Naive thymus-derived CD8-positive, alpha-beta T cell (primary cell): ENCODE measurements around the gene TAS2R1. TPM values are rescaled to one million over a fixed set of nuclear protein-coding genes. Genes with fewer than 3 reads are reported as not detected.
A peak's percentile ranks its signal among the peaks of the same experiment; 100 is the strongest.
"Not testable (repeated sequence)": the region's sequence is repeated elsewhere in the genome, so short reads cannot be mapped to it uniquely, and the experiment has no call there.

Experiments
- ATAC-seq, 2 donors: fragments of 150-1000 bp; cut with Tn5 transposase in 1 of 2; sonication (Bioruptor Pico), chemical (Tn5 transposase) in 1 of 2; 1 replicate in 1 of 2; 2 replicates in 1 of 2; pipeline ENCODE4 v1.10.0; 2021; ENCODE audit warnings: mild to moderate bottlenecking in 2 of 2, moderate library complexity in 2 of 2
- POLR2A ChIA-PET: fragments of 350-600 bp; sonication (Branson Sonifier 250); formaldehyde crosslinking; loops from one replicate; lab custom pipeline; 2021; ENCODE audit warnings: antibody characterized with exemption; lab: Charles Lee
- DNase-seq, 10 donors: peaks; one replicate each; pipeline versions ENCODE4 v3.0.0 to v3.0.0-alpha.2; 2020 to 2022
- H3K27ac Mint-ChIP-seq, 10 donors: one replicate each; pipeline ENCODE4 v1.8.0; 2020 to 2022; ENCODE audit warnings: mild to moderate bottlenecking in 10 of 10, mixed read lengths in 10 of 10, moderate library complexity in 4 of 10, inconsistent platforms in 1 of 10
- H3K27me3 Mint-ChIP-seq, 5 donors: one replicate each; pipeline ENCODE4 v1.8.0; 2021 to 2022; ENCODE audit warnings: mixed read lengths in 5 of 5
- H3K36me3 Mint-ChIP-seq, 3 donors: one replicate each; pipeline ENCODE4 v1.8.0; 2020 to 2022; ENCODE audit warnings: mixed read lengths in 3 of 3, mild to moderate bottlenecking in 2 of 3, inconsistent platforms in 1 of 3
- H3K4me1 Mint-ChIP-seq, 4 donors: one replicate each; pipeline ENCODE4 v1.8.0; 2021 to 2022; ENCODE audit warnings: mixed read lengths in 4 of 4
- H3K4me3 Mint-ChIP-seq, 10 donors: one replicate each; pipeline ENCODE4 v1.8.0; 2020 to 2022; ENCODE audit warnings: mild to moderate bottlenecking in 10 of 10, mixed read lengths in 10 of 10, moderate library complexity in 6 of 10, inconsistent platforms in 1 of 10
- H3K9me3 Mint-ChIP-seq, 9 donors: one replicate each; pipeline ENCODE4 v1.8.0; 2020 to 2022; ENCODE audit warnings: mixed read lengths in 9 of 9, mild to moderate bottlenecking in 3 of 9, inconsistent platforms in 1 of 9, moderate library complexity in 1 of 9
- polyA plus RNA-seq, 3 donors: library from polyadenylated mRNA; unstranded; fragments of 300-500 nt; fragmentation: Illumina TruSeq; gene quantifications; one replicate each; pipeline ENCODE4 v1.2.3, GENCODE V29; 2021
- total RNA-seq, 8 experiments: library from RNA in 2 of 8; stranded (reverse) in 2 of 8; gene quantifications; one replicate each; pipeline ENCODE4 v1.2.3 and lab custom pipeline; 2021 to 2026

TAS2R1 gene
- total and polyA plus RNA-seq, 5 experiments from 2014 or later: not detected

DNA sequence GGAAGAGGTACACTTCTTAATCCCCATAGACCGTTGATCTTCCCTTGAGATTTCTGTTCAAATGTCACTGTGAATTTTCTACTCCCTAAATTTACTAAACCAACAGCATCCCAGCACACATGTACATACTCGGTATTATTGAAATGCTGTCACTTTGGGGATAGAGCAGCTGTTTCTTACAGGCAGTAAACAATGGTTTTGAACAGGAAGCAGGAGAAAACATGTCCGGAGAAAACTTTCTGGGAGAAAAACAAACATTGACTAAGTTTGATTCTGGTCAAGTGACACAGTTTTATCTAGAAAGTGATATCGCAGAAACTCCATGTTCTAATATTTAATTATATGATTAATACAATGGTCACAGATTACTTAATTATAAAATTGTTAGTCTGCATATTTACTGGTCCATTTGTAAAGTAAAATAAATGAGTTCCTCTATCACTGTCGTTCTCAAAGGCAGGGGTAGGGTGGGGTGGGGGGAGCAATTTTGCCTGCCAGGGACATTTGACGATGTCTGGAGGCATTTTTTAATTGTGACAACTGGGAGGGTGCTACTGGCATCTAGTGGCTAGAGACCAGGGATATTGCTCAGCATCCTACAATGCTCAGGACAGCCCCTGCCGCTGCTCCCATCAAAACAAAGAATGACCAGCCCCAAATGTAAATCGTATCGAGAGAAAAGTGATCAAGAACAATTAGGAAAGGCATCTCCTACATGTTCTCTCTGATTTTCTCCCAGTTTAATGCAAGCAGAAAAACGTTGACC lies 12.2 kb downstream of the TAS2R1 start:
- H3K36me3 Mint-ChIP-seq: no peaks in the 10 kb centered on the region
- no peaks in the 10 kb centered on the region for H3K4me1 Mint-ChIP-seq
- no peak for ATAC-seq
- H3K9me3 Mint-ChIP-seq: peaks cover 0 to 32% (median 3%) of the 10 kb centered on the region in 9 donors
- no peak overlapping the region for H3K4me3 Mint-ChIP-seq
- H3K27me3 Mint-ChIP-seq: peaks cover 0 to 5% (median under 1%) of the 10 kb centered on the region in 5 donors
- H3K27ac Mint-ChIP-seq: no peak overlapping the region
- no peak for DNase-seq
- POLR2A ChIA-PET: no interaction called here

DNA sequence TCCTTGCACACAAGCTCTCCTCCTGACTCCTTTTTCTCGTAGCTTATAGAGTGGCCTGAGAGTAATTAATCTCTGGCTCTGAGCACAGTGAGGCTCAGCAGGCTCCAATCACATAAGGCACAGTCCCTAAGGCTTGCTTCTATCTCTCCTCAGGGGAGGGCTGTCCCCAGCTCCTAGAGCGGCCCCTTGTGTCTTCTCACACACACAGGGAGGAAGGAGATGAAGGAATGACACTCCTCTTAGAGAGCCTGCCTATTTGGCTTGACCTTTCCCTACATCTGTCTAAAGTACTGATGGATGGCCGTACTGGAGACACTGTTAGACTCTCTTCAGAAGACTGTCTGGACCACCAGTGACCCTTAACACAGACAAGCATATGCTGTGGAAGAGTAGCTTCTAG lies 12.9 kb downstream of the TAS2R1 start:
- H3K27ac Mint-ChIP-seq: peak overlapping the region in 1 of 10 donors; percentile 56
- H3K4me1 Mint-ChIP-seq: no peaks in the 10 kb centered on the region
- POLR2A ChIA-PET: no interaction called here
- H3K36me3 Mint-ChIP-seq: no peaks in the 10 kb centered on the region
- H3K4me3 Mint-ChIP-seq: no peak overlapping the region
- peaks cover 0 to 5% (median 0%) of the 10 kb centered on the region in 5 donors for H3K27me3 Mint-ChIP-seq
- peaks cover 0 to 36% (median 3%) of the 10 kb centered on the region in 9 donors for H3K9me3 Mint-ChIP-seq
- ATAC-seq (no peak), DNase-seq (no peak)

DNA sequence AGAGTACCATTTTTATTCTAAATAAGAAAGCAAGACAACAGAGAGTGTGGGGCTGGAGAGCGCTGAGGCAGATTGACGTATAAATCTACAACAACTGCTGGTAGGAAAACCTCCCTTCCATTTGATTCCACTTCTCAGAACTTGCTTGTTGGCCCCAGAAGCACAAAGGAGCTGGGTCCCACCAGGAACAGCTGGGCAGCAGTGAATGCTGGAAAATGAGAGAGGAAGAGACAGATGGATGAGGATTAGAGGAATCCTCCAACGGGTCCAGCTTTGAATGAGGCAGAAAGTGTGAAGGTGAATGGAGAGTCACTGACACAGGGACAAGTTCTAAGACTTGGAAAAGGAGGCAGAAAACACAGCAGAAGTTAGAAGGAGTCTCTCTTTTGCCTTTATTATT lies 14.8 kb downstream of the TAS2R1 start:
- Mint-ChIP-seq H3K4me1 (no peaks in the 10 kb centered on the region), H3K36me3 (no peaks in the 10 kb centered on the region), H3K27ac (no peak overlapping the region), H3K4me3 (no peak overlapping the region), H3K27me3 (peaks cover 0 to 5% (median 0%) of the 10 kb centered on the region in 5 donors), H3K9me3 (peaks cover 0 to 51% (median 9%) of the 10 kb centered on the region in 9 donors)
- POLR2A ChIA-PET: no interaction called here
- no peak for DNase-seq
- no peak for ATAC-seq

DNA sequence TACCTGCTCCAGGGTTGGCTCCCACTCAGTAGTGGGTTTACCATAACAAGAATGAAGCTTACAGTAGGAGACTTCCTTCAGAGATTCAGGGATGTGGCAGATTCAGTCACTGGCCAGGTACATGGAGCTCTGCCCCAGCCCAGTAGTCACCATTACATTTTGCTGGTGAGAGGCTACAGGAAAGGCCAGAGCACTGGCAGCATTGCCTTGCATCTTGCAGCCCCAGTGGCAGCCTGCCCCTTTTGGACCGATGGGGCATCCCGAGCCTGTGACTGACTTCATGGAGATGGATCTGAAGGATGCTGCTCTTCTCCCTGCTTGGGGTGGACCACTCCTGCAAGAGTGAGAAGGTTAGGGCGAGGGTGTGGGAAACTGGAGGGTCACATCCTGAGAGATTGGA lies 16.8 kb downstream of the TAS2R1 start:
- H3K27ac Mint-ChIP-seq: no peak overlapping the region
- H3K27me3 Mint-ChIP-seq: peaks cover 0 to 2% (median 0%) of the 10 kb centered on the region in 5 donors
- no peaks in the 10 kb centered on the region for H3K36me3 Mint-ChIP-seq
- POLR2A ChIA-PET: no interaction called here
- H3K9me3 Mint-ChIP-seq: peaks cover 4 to 41% (median 9%) of the 10 kb centered on the region in 9 donors
- H3K4me1 Mint-ChIP-seq: no peaks in the 10 kb centered on the region
- H3K4me3 Mint-ChIP-seq: no peak overlapping the region
- ATAC-seq: no peak
- DNase-seq: no peak

DNA sequence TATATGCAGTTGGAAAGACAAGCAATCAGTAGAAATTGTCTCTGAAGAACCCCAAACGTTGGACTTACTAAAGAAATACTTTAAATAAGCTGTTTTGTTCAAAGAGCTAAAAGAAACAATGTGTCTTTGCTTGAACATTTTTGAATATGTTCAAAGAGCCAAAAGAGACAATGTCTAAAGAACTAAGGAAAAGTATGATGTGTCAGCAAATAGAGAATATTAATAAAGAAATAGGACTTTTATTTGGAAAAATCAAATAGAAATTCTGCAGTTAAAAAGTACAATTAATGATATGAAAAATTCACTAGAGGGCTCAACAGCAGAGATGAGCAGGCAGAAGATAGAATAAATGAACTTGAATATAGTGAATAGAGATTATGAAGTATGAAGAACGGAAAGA lies 19.2 kb downstream of the TAS2R1 start:
- Mint-ChIP-seq H3K36me3 (no peaks in the 10 kb centered on the region), H3K9me3 (peaks cover 0 to 33% (median 6%) of the 10 kb centered on the region in 9 donors), H3K4me3 (no peak overlapping the region), H3K4me1 (no peaks in the 10 kb centered on the region), H3K27ac (no peak overlapping the region), H3K27me3 (no peaks in the 10 kb centered on the region)
- ATAC-seq (no peak), DNase-seq (no peak)
- POLR2A ChIA-PET: no interaction called here

DNA sequence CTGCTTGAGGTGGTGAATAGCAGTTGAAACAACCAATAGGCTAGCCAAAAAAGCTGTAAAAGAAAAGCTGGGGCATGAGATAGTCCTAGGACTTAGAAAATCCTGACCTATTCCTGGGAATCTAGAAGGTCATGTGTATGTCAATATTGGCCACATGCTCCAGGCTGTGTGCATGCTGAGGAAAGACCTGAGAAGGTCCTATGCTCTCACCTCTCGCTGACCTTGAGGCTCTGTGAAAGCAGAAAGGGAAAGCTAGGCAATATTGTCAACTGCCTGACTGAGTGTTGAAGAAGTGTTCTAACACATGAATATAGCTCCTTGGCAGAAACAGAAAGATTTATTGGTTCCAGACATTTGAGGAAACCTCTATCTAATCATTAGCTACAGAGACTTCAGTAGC lies 19.8 kb downstream of the TAS2R1 start:
- Mint-ChIP-seq H3K27me3 (no peaks in the 10 kb centered on the region), H3K27ac (no peak overlapping the region), H3K36me3 (no peaks in the 10 kb centered on the region), H3K9me3 (peaks cover 0 to 33% (median 6%) of the 10 kb centered on the region in 9 donors), H3K4me1 (no peaks in the 10 kb centered on the region), H3K4me3 (no peak overlapping the region)
- POLR2A ChIA-PET: no interaction called here
- no peak for ATAC-seq
- no peak for DNase-seq

DNA sequence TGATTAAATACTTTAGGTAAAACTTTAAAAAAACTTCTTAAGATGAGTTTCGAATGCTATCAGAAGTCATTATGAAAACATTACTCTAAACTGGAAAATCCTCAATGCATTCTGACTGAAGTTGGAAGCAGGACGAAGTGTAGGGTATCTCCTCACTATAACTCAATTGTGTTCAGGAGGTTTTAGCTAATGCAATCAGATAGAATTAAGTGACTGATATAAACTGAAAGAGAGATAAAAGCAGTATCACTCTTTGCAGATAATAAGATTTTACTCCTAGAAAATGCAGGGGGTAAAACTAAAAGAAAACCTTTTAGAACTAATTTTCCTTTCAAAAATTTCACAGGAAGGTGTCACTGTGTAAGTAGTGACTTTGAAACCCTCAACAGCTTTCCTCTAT lies 22.1 kb downstream of the TAS2R1 start:
- Mint-ChIP-seq H3K4me1 (no peaks in the 10 kb centered on the region), H3K27me3 (no peaks in the 10 kb centered on the region), H3K27ac (no peak overlapping the region), H3K9me3 (peaks cover 0 to 38% (median 6%) of the 10 kb centered on the region in 9 donors), H3K4me3 (no peak overlapping the region), H3K36me3 (no peaks in the 10 kb centered on the region)
- DNase-seq (no peak), ATAC-seq (no peak)
- POLR2A ChIA-PET: no interaction called here

DNA sequence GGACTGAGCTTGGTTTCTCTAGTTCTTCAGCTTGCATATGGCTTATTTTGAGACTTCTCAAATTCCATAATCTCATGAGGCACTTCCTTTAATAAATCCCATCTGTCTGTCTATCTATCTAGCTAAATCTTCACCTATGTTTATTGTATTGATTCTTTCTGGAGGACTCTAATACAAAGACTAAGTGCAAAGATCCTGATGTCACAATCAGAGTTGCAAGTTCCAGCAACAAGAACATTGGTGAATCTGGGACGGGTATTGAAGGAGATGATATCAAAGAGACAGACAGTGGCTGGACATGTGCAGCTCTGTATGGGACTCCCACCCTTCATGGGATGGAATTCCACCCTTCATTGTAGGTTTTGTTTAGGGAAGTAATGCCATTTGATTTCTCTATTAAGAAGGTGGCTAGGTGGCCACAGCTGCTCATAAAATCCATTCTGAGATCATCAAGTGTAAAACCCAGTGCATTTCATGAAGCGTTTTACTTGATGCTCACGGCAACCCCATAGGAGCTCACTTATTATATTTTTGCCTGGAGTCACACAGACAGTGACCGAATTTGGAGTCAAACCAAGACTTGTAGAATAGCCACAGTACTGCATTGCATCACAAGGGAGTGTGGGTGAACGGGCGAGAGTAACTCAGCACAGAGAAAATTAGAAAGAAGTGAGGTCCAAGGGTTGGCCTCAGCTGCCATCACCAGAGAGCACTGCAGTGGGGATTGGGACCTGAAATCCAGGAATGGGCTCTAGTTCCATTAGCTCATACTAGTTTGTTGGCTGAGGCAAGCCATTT lies 24.9 kb downstream of the TAS2R1 start:
- H3K4me1 Mint-ChIP-seq: no peaks in the 10 kb centered on the region
- peaks cover 0 to 5% (median 2%) of the 10 kb centered on the region in 5 donors for H3K27me3 Mint-ChIP-seq
- H3K27ac Mint-ChIP-seq: no peak overlapping the region
- H3K4me3 Mint-ChIP-seq: no peak overlapping the region
- POLR2A ChIA-PET: no interaction called here
- H3K9me3 Mint-ChIP-seq: peaks cover 0 to 23% (median 0%) of the 10 kb centered on the region in 9 donors
- DNase-seq: no peak
- no peak for ATAC-seq
- no peaks in the 10 kb centered on the region for H3K36me3 Mint-ChIP-seq

DNA sequence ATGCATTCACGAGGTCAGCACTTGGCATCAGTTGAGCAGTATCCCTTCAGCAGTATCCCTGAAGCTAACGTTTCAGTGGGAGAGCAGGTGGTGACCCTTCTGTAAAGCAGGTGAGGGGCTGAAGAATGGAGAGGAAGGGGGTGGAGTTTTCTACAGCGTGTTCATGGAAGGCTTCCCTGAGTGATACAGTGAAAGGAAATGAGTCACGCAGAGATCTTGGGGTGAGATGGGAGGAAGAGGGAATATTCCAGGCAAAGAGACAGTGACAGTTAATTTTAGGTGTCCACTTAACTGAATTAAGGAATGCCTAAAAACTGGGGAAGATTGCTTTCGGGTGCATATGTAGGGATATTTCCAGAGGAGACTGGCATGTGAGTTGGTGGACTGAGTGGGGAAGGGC lies 25.7 kb downstream of the TAS2R1 start:
- Mint-ChIP-seq H3K27me3 (peaks cover 0 to 9% (median 3%) of the 10 kb centered on the region in 5 donors), H3K36me3 (no peaks in the 10 kb centered on the region), H3K27ac (no peak overlapping the region), H3K4me1 (no peaks in the 10 kb centered on the region), H3K4me3 (no peak overlapping the region), H3K9me3 (peaks cover 0 to 23% (median 0%) of the 10 kb centered on the region in 9 donors)
- no peak for DNase-seq
- POLR2A ChIA-PET: no interaction called here
- ATAC-seq: no peak

DNA sequence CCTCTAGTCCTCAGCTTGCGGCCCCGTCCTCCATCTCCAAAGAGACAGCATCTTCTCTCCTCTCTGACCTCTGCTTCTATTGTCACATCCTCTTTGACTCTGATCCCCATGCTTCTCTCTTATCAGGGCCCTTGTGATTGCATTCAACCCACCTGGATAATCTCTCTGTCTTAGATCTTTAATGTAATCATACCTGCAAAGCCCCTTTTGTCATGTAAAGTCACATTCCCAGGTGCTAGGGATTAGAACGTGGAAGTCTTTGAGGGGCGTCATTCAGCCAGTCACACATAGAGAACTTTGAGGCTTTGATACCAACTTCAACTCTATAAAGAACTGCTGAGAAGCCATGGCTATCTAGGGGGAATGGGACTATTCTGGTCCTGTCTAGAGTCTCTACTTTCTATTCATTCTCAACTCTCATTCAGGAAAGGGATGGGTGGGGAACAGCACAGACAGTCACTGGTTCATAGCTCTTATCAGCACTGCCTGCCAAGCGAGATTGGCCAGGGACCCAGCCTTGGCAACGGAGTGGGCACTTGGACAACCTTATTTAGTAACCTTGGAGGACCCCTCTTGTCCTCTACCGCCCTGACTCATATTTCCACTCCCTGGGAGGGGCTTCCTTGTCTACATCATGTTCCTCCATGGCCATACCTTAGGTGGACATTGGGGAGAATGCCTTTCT lies 29.0 kb downstream of the TAS2R1 start:
- Mint-ChIP-seq H3K9me3 (peaks cover 0 to 23% (median 0%) of the 10 kb centered on the region in 9 donors), H3K36me3 (no peaks in the 10 kb centered on the region), H3K27ac (no peak overlapping the region), H3K27me3 (peaks cover 0 to 9% (median 4%) of the 10 kb centered on the region in 5 donors), H3K4me1 (no peaks in the 10 kb centered on the region), H3K4me3 (no peak overlapping the region)
- no peak for DNase-seq
- ATAC-seq: no peak
- POLR2A ChIA-PET: no interaction called here

DNA sequence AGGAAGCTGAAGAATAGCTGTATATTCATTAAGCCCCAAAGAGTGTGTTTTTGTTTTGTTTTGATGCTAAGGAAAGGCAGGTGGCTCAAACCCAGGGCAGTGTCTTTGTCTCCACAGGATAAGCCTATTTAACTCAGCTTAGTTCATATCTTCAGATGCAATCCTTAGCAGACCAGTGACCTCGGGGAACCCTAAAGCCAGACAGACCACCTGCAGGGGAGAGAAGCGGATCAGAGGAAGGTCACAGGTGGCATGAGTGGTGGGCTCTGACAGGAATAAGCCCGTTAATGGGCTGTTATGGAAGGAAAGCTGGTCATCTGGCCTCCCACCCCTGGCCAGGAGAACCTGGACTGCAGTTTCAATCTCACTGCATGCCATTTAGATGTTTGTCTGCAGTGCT lies 30.8 kb downstream of the TAS2R1 start:
- Mint-ChIP-seq H3K4me3 (no peak overlapping the region), H3K36me3 (no peaks in the 10 kb centered on the region), H3K4me1 (no peaks in the 10 kb centered on the region), H3K27ac (no peak overlapping the region), H3K9me3 (peaks cover 0 to 20% (median 0%) of the 10 kb centered on the region in 9 donors), H3K27me3 (peaks cover 0 to 9% (median 4%) of the 10 kb centered on the region in 5 donors)
- DNase-seq: no peak
- no peak for ATAC-seq
- POLR2A ChIA-PET: no interaction called here

DNA sequence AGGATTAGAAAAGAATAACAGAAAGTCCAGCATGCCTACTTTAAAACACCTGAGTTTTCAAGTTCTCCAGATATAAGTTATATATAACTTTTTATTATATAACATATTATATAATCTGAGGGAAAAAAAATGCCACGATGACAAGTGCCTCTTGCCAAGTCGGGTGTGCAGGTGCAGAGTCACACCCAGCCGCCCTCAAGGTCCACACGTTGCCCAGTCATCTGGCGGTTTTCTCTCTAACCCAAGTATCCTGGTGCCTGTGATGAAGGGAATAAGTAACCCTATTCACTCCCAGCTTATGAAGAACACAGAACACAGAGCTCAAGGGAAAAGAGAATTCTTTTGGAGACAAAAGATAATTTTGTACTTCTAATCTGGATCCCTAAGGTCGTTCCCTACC lies 31.8 kb downstream of the TAS2R1 start:
- H3K36me3 Mint-ChIP-seq, POLR2A ChIA-PET, ATAC-seq, DNase-seq, H3K27me3 Mint-ChIP-seq, H3K9me3 Mint-ChIP-seq, H3K4me3 Mint-ChIP-seq, H3K27ac Mint-ChIP-seq, H3K4me1 Mint-ChIP-seq: not testable (repeated sequence)

DNA sequence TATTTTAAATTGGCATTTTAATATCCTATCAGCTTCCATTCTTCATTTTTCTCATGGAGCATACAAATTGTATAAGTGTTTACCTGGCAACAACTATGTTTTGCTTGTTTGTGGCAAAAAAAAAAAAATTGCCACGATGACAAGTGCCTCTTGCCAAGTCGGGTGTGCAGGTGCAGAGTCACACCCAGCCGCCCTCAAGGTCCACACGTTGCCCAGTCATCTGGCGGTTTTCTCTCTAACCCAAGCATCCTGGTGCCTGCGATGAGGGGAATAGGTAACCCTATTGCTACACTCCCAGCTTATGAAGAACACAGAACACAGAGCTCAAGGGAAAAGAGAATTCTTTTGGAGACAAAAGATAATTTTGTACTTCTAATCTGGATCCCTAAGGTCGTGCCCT lies 32.8 kb downstream of the TAS2R1 start:
- H3K4me3 Mint-ChIP-seq, ATAC-seq, H3K9me3 Mint-ChIP-seq, H3K27me3 Mint-ChIP-seq, POLR2A ChIA-PET, H3K4me1 Mint-ChIP-seq, H3K36me3 Mint-ChIP-seq, DNase-seq, H3K27ac Mint-ChIP-seq: not testable (repeated sequence)
